HepG2 (cell line): ENCODE measurements around the gene GHSR. TPM values are rescaled to one million over a fixed set of nuclear protein-coding genes. Genes with fewer than 3 reads are reported as not detected.
A peak's percentile ranks its signal among the peaks of the same experiment; 100 is the strongest.

Source experiments
- ATAC-seq: fragments of 200-7000 bp; cut with Tn5 transposase; 3 replicates; pipeline ENCODE4 v1.9.1; 2020; ENCODE audit warnings: mild to moderate bottlenecking, moderate library complexity
- BruUV-seq: library from RNA; stranded (reverse); fragments of 400-500 nt; replicated peaks from 2 replicates; lab custom pipeline; 2021; lab: Mats Ljungman, UMichigan
- CTCF ChIA-PET: fragments of 300-600 bp; formaldehyde crosslinking; extraction: SDS; loops from one replicate; lab custom pipeline; 2021; ENCODE audit warnings: low total read pairs, inconsistent platforms, low intra/inter-chr PET ratio; lab: Yijun Ruan, JAX
- POLR2A ChIA-PET: fragments of 350-600 bp; sonication (Branson Sonifier 250); formaldehyde crosslinking; loops from one replicate; lab custom pipeline; 2020; ENCODE audit warnings: antibody characterized with exemption, inconsistent platforms; lab: Yijun Ruan, JAX
- DNase-seq: peaks from one replicate; pipeline ENCODE4 v3.0.0-alpha.2; 2015; ENCODE audit warnings: low spot score
- FAIRE-seq: peaks from 3 replicates; lab custom pipeline; 2011; peaks lifted over from hg19 to GRCh38; lab: Jason Lieb, UNC
- H2AFZ ChIP-seq: one replicate; pipeline ENCODE4 v1.6.1; 2011; ENCODE audit warnings: low read length, inconsistent platforms
- H3K27ac ChIP-seq: fragments of 300-600 bp; 3 replicates; pipeline ENCODE4 v1.8.0; 2011; ENCODE audit warnings: mixed run types, mild to moderate bottlenecking, mixed read lengths, low read length, inconsistent platforms; ENCODE audit not compliant: insufficient read depth; ENCODE audit errors: extremely low read length
- H3K27me3 ChIP-seq, 2 experiments: fragments of 200-600 bp in 1 of 2; 2 replicates in 1 of 2; 3 replicates in 1 of 2; pipeline versions ENCODE4 v1.6.0 to v1.8.0; 2011; ENCODE audit warnings: low read length in 2 of 2, mild to moderate bottlenecking in 2 of 2, moderate library complexity in 2 of 2, inconsistent platforms in 1 of 2; ENCODE audit not compliant: insufficient read depth in 2 of 2, control insufficient read depth in 1 of 2
- H3K36me3 ChIP-seq, 2 experiments: fragments of 200-600 bp in 1 of 2; replicated peaks in 1 of 2; 2 replicates in 1 of 2; 3 replicates in 1 of 2; pipeline versions ENCODE4 v1.5.1 to v1.8.0; 2011; ENCODE audit warnings: low read length in 2 of 2, inconsistent platforms in 1 of 2; ENCODE audit not compliant: insufficient read depth in 2 of 2, control insufficient read depth in 1 of 2
- H3K4me1 ChIP-seq: 2 replicates; pipeline ENCODE4 v1.5.1; 2012; ENCODE audit warnings: low read length, inconsistent platforms; ENCODE audit not compliant: insufficient read depth
- H3K4me2 ChIP-seq: 2 replicates; pipeline ENCODE4 v1.6.0; 2011; ENCODE audit warnings: low read depth, low read length, inconsistent platforms
- H3K4me3 ChIP-seq, 3 experiments: fragments of 200-600 bp in 1 of 3; sonication (generic), shearing (Covaris generic) in 1 of 3; replicated peaks in 1 of 3; 2 replicates each; pipeline ENCODE4 v1.5.1; 2011 to 2016; ENCODE audit warnings: low read length in 3 of 3, inconsistent platforms in 2 of 3, low read depth in 2 of 3, mild to moderate bottlenecking in 2 of 3, control low read depth in 1 of 3, mixed read lengths in 1 of 3; ENCODE audit not compliant: insufficient read depth in 1 of 3
- H3K79me2 ChIP-seq: one replicate; pipeline ENCODE4 v1.6.1; 2011; ENCODE audit warnings: low read length, inconsistent platforms; ENCODE audit not compliant: insufficient read depth
- H3K9ac ChIP-seq: 2 replicates; pipeline ENCODE4 v1.6.0; 2011; ENCODE audit warnings: mild to moderate bottlenecking, low read depth, low read length, inconsistent platforms; ENCODE audit not compliant: insufficient read depth
- H3K9me3 ChIP-seq: 2 replicates; pipeline ENCODE4 v1.5.1; 2012; ENCODE audit warnings: mild to moderate bottlenecking, low read length
- H4K20me1 ChIP-seq: 2 replicates; pipeline ENCODE4 v1.6.0; 2011; ENCODE audit warnings: inconsistent platforms, mild to moderate bottlenecking, low read length, moderate library complexity; ENCODE audit not compliant: insufficient read depth
- ARID2 ChIP-seq: sonication (generic); formaldehyde crosslinking; IDR thresholded peaks from 2 replicates; pipeline ENCODE4 v1.8.1; 2022; ENCODE audit warnings: mild to moderate bottlenecking, missing genetic modification reagents, borderline replicate concordance
- ATF7-NPFF ChIP-seq: sonication (generic); formaldehyde crosslinking; IDR thresholded peaks from 2 replicates; pipeline ENCODE4 v1.8.1; 2023; ENCODE audit warnings: mild to moderate bottlenecking, low read depth, missing genetic modification reagents, moderate library complexity
- CEBPB ChIP-seq: IDR thresholded peaks from 2 replicates; pipeline ENCODE4 v1.6.1; 2011; ENCODE audit warnings: low read depth, low read length, improper control_type of control experiment, borderline replicate concordance
- POLR2A ChIP-seq, 2 experiments: IDR thresholded peaks; 2 replicates each; pipeline ENCODE4 v1.6.1; 2011; ENCODE audit warnings: low read depth in 2 of 2, low read length in 2 of 2, mild to moderate bottlenecking in 1 of 2, moderate library complexity in 1 of 2; ENCODE audit not compliant: insufficient read depth in 1 of 2
- SALL2 ChIP-seq: sonication (generic); formaldehyde crosslinking; IDR thresholded peaks from 2 replicates; pipeline ENCODE4 v1.8.1; 2023; ENCODE audit warnings: mild to moderate bottlenecking, missing genetic modification reagents, inconsistent platforms
- SCMH1 ChIP-seq: sonication (generic); formaldehyde crosslinking; IDR thresholded peaks from 2 replicates; pipeline ENCODE4 v1.9.0; 2021; ENCODE audit warnings: missing genetic modification reagents, mild to moderate bottlenecking, borderline replicate concordance
- SNAI1 ChIP-seq: sonication (generic); formaldehyde crosslinking; IDR thresholded peaks from 2 replicates; pipeline ENCODE4 v1.5.0; 2020; ENCODE audit warnings: mild to moderate bottlenecking, missing genetic modification reagents, borderline replicate concordance
- TEAD3 ChIP-seq: optimal IDR thresholded peaks from 2 replicates; pipeline ENCODE3; 2016; ENCODE audit warnings: borderline replicate concordance
- ZFY ChIP-seq: sonication (generic); formaldehyde crosslinking; IDR thresholded peaks from 2 replicates; pipeline ENCODE4 v1.4.0; 2020; ENCODE audit warnings: missing genetic modification reagents
- WGBS: methylation state at CpG from one replicate; pipeline ENCODE4 v1.1.6; 2017; ENCODE audit warnings: low lambda C conversion rate; 5-methylcytosine and 5-hydroxymethylcytosine counted together
- in situ Hi-C: cut with HindIII; loops from 2 replicates; pipeline ENCODE4 v1.10.0; 2017; ENCODE audit warnings: low pct_unique_long_range_greater_than_20kb; ENCODE audit not compliant: extremely low pct_ligation_motif_present
- intact Hi-C: fragments of 100-400 bp; cut with micrococcal nuclease; formaldehyde crosslinking; loops from one replicate; pipeline ENCODE4 v1.10.0; 2022; ENCODE audit not compliant: unreplicated experiment
- polyA plus RNA-seq, 8 experiments: library from polyadenylated mRNA; depleted of rRNA in 3 of 8; stranded (reverse) in 7 of 8; unstranded in 1 of 8; fragments of >200 nt; fragmentation: Illumina TruSeq in 4 of 8; extraction: Trizol in 4 of 8; gene quantifications; 2 replicates each; pipeline versions ENCODE4 v1.2.1 to v1.2.3, GENCODE V29; 2011 to 2016; ENCODE audit warnings: low read depth in 4 of 8, missing spikeins in 1 of 8, mixed read lengths in 1 of 8; ENCODE audit not compliant: insufficient read depth in 1 of 8
- total RNA-seq, 5 experiments: library from RNA; depleted of rRNA; stranded (reverse); fragments of >200 nt; fragmentation: Illumina TruSeq; extraction: Trizol; gene quantifications; 2 replicates each; pipeline ENCODE4 v1.2.3, GENCODE V29; 2016; ENCODE audit warnings: low read depth in 1 of 5
- TF ChIP-seq, protein P1 (sequence below): sonication (generic); formaldehyde crosslinking; IDR thresholded peaks from 2 replicates; pipeline ENCODE4 v1.8.0; 2022; ENCODE audit warnings: missing genetic modification reagents, mild to moderate bottlenecking, borderline replicate concordance

The GHSR gene
- total and polyA plus RNA-seq, 2 of the 13 experiments (the other 11 are each of a cell fraction or from before 2014, with no cell fraction given), result not detected

DNA sequence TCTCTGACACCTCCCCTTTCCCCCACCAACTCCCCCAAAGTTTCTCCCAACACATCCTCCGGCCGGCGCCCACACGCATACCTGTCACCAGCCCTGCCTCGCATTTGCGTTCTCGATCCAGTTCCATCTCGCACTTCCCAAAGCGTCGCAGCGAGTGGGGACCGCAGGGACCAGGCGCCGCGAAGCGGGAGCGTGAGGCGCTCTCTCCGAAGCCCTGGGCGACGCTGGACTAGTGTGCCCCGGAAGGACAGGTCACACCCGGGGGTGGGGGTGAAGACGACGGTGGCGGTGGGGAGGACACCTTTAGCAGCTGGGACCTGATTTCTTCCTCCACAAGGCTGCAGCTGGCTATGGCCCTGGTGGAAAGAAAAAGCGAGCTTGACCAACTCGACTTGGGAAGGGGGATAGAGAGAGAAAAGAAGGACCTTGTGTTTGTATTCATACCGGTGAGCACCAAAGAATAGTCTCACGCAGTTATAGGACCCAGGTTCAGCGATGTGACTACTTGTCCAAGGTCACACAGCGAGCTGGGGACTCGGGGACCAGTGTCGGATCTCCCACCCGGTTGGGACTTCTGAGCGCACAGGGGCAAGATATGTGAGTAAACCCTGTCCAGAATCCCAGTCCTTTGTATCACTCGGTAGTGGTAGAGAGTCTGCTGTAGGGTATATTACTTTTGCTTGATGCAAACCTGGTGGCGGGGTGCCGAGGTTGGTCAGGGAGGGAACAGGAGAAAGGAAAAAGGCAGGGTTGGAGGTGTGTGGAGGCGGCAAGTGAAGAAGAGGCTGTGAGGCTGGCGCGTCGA is 607 bp upstream of the GHSR start:
- POLR2A ChIA-PET, result no interaction called here
- no peak overlapping the region for H3K4me2 ChIP-seq
- DNase-seq, result no peak
- peaks cover 3 to 16% of the 10 kb centered on the region in 2 experiments; a peak in 4 of 5 replicates for H3K27me3 ChIP-seq
- no peak overlapping the region for H3K4me3 ChIP-seq
- CTCF ChIA-PET, result no interaction called here
- no peaks in the 10 kb centered on the region; the same call in 1 of the 2 replicates for H4K20me1 ChIP-seq
- peak; percentile 23; the same call in 1 of the 3 replicates for ATAC-seq
- FAIRE-seq, result no peak
- no peak overlapping the region for H2AFZ ChIP-seq
- no peak overlapping the region for H3K9ac ChIP-seq
- intact Hi-C loops, result no loop called here
- peaks cover 6% of the 10 kb centered on the region for H3K4me1 ChIP-seq
- BruUV-seq, result no TSS peak
- TF ChIP-seq CEBPB (no peak), TEAD3 (CRISPR knock-in tag) (no peak), ARID2 (CRISPR knock-in tag) (no peak), SALL2 (no peak), SNAI1 (CRISPR knock-in tag) (no peak), ATF7-NPFF (CRISPR knock-in tag) (no peak), POLR2A (IDR thresholded peaks at IDR 0.05; ENCODE audit: insufficient read depth in 1 of 2, low read depth in 2 of 2, low read length in 2 of 2) (no peak), ZFY (CRISPR knock-in tag) (no peak), SCMH1 (no peak)
- TF ChIP-seq, protein P1, sequence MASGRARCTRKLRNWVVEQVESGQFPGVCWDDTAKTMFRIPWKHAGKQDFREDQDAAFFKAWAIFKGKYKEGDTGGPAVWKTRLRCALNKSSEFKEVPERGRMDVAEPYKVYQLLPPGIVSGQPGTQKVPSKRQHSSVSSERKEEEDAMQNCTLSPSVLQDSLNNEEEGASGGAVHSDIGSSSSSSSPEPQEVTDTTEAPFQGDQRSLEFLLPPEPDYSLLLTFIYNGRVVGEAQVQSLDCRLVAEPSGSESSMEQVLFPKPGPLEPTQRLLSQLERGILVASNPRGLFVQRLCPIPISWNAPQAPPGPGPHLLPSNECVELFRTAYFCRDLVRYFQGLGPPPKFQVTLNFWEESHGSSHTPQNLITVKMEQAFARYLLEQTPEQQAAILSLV (CRISPR knock-in tag), result no peak
- H3K9me3 ChIP-seq, result no peaks in the 10 kb centered on the region
- in situ Hi-C loops, result no loop called here
- 56% methylated on average over 43 of the region's 43 CpGs for WGBS
- no peaks in the 10 kb centered on the region for H3K36me3 ChIP-seq
- no peaks in the 10 kb centered on the region for H3K79me2 ChIP-seq
- no peak overlapping the region for H3K27ac ChIP-seq
